ENCODE measurements around the gene LRRC8D. TPM values are rescaled to one million over a fixed set of nuclear protein-coding genes. Genes with fewer than 3 reads are reported as not detected.

The LRRC8D gene
- total RNA-seq, 1 experiment from 2014 or later = 37.2 TPM

DNA sequence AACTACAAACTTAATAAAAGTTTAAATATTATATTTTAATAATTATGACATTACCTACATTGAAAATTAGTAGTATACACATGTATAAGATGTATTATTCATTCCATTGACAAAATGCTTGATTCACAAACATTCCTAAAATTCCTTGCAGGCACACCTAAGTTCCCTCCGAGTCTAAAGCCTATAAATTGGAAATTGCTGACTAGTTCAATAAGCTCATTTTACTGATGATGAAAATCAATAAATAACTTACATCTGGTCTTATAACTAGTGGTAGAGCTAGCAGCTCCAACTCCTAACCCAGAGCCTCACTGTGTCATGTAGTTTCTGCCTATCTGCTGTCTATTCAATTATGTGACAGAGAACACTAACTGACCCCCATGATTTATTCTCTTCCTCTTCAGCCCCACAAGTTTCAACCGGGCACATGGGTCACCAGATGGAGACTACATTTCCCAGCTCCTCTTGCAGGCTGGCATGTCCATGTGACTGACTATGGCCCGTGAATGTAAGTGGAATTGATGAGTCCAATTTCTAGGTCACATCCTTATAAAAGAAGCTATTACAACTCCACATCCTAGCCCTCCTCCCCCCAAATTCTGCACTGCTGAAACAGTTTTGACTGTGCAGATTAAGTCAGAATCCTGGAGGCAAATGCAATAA lies 29.6 kb upstream of the LRRC8D start:
- H2BK20ac ChIP-seq (ENCODE audit: low read depth, low read length, poor library complexity, severe bottlenecking) = no peak overlapping the region
- Mint-ChIP-seq H3K36me3 (ENCODE audit: insufficient read depth in 1 of 3, low read depth in 3 of 3) (no peaks in the 10 kb centered on the region), H3K4me1 (peaks cover 2 to 3% of the 10 kb centered on the region in 2 experiments; a peak in 1 of 4 replicates), H3K9me3 (peaks cover 0 to 3% of the 10 kb centered on the region in 2 experiments; a peak in 2 of 5 replicates), H3K4me3 (no peak overlapping the region), H3K27me3 (ENCODE audit: low read depth) (peaks cover 2% of the 10 kb centered on the region), H3K27ac (no peak overlapping the region)
- no peak overlapping the region for H4K5ac ChIP-seq (ENCODE audit: insufficient read length, low read depth, low read length)
- H3T11ph ChIP-seq (ENCODE audit: low read length) = no peak overlapping the region
- H4K91ac ChIP-seq (ENCODE audit: insufficient read length, low read depth, low read length) = no peak overlapping the region
- no peaks in the 10 kb centered on the region for H3K23me2 ChIP-seq (ENCODE audit: insufficient read length, low read depth, low read length, poor library complexity, severe bottlenecking)
- no peak for DNase-seq
- H3K9ac ChIP-seq (ENCODE audit: extremely low read depth, insufficient read length, low read length) = no peak overlapping the region
- WGBS (ENCODE audit: extremely low coverage, insufficient read length, low lambda C conversion rate) = no CpG with 5 or more reads among the region's 3 CpGs
- H4K8ac ChIP-seq (replicated peaks; ENCODE audit: insufficient read length, low read depth, low read length) = no peak overlapping the region
- TF ChIP-seq, protein P1, sequence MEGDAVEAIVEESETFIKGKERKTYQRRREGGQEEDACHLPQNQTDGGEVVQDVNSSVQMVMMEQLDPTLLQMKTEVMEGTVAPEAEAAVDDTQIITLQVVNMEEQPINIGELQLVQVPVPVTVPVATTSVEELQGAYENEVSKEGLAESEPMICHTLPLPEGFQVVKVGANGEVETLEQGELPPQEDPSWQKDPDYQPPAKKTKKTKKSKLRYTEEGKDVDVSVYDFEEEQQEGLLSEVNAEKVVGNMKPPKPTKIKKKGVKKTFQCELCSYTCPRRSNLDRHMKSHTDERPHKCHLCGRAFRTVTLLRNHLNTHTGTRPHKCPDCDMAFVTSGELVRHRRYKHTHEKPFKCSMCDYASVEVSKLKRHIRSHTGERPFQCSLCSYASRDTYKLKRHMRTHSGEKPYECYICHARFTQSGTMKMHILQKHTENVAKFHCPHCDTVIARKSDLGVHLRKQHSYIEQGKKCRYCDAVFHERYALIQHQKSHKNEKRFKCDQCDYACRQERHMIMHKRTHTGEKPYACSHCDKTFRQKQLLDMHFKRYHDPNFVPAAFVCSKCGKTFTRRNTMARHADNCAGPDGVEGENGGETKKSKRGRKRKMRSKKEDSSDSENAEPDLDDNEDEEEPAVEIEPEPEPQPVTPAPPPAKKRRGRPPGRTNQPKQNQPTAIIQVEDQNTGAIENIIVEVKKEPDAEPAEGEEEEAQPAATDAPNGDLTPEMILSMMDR (conservative IDR thresholded peaks at IDR 0.05) = no peak
- no peak overlapping the region for H3K23ac ChIP-seq (ENCODE audit: insufficient read length, low read depth, low read length)
- no peak overlapping the region for H3K4me2 ChIP-seq (ENCODE audit: insufficient read depth, insufficient read length, low read length)
- H3K4ac ChIP-seq (ENCODE audit: low read depth, low read length) = no peak overlapping the region
- H3K18ac ChIP-seq (ENCODE audit: insufficient read length, low read depth, low read length) = no peak overlapping the region
- no peaks in the 10 kb centered on the region for H3K4me1 ChIP-seq (ENCODE audit: insufficient read depth, low read length)
- no peak overlapping the region for H2BK120ac ChIP-seq (ENCODE audit: low read depth, low read length, poor library complexity, severe bottlenecking)
- H3K79me1 ChIP-seq (ENCODE audit: insufficient read depth, low read depth, low read length, poor library complexity, severe bottlenecking) = no peaks in the 10 kb centered on the region
- no peak overlapping the region for H2BK12ac ChIP-seq (ENCODE audit: insufficient read length, low read depth, low read length)
- no peaks in the 10 kb centered on the region for H3K27me3 ChIP-seq (ENCODE audit: insufficient read depth, low read length)
- no peak overlapping the region for H2BK15ac ChIP-seq (ENCODE audit: low read depth, low read length)
- no peak overlapping the region for H2AK5ac ChIP-seq (ENCODE audit: insufficient read length, low read length)
- no peak overlapping the region for H2BK5ac ChIP-seq (ENCODE audit: insufficient read length, low read length)
- H3K79me2 ChIP-seq (ENCODE audit: insufficient read depth, low read length) = no peaks in the 10 kb centered on the region
- H2AFZ ChIP-seq (ENCODE audit: low read length) = no peak overlapping the region
- H3K56ac ChIP-seq (ENCODE audit: insufficient read length, low read depth, low read length) = no peak overlapping the region
- no peaks in the 10 kb centered on the region for H4K20me1 ChIP-seq (ENCODE audit: control insufficient read depth, insufficient read depth, insufficient read length)
- no peak overlapping the region for H3K14ac ChIP-seq (ENCODE audit: insufficient read depth, low read length)
- no peaks in the 10 kb centered on the region for H3K9me3 ChIP-seq (ENCODE audit: control insufficient read depth, low read depth, low read length)
- H3K27ac ChIP-seq (ENCODE audit: insufficient read length, low read depth, low read length) = no peak overlapping the region

Data from H9 (cell line).